ENCODE measurements around the gene ZNF473. TPM values are rescaled to one million over a fixed set of nuclear protein-coding genes. Genes with fewer than 3 reads are reported as not detected.
A peak's percentile ranks its signal among the peaks of the same experiment; 100 is the strongest.

Gene ZNF473
- total RNA-seq, result 11.5 TPM

- DNase-seq, result peak; percentile 90
These were observed at the start of gene ZNF473 for GRCh38 chr19:50025794-50026549. TSS of gene ZNF473 (plus strand) at chr19:50026005. CDS start at chr19:50031083, 5,078 bp downstream.

GRCh38 chr19:49976496-49976895, 49.3 kb upstream of the ZNF473 start:
- DNase-seq, result no peak

GRCh38 chr19:49977076-49977475, 48.7 kb upstream of the ZNF473 start:
- no peak for DNase-seq

GRCh38 chr19:49977881-49978280, 47.9 kb upstream of the ZNF473 start:
- DNase-seq, result no peak

- DNase-seq, result no peak
These were observed 47.5 kb upstream of the ZNF473 start for GRCh38 chr19:49978324-49978723.

- DNase-seq, result no peak
These were observed 43.9 kb upstream of the ZNF473 start for GRCh38 chr19:49981603-49982593.

- no peak for DNase-seq
These were observed 42.1 kb upstream of the ZNF473 start for GRCh38 chr19:49983645-49984229.

GRCh38 chr19:49984491-49984890, 41.3 kb upstream of the ZNF473 start:
- no peak for DNase-seq

- no peak for DNase-seq
These were observed 39.9 kb upstream of the ZNF473 start for GRCh38 chr19:49985871-49986270.

- DNase-seq, result no peak
These were observed 39.5 kb upstream of the ZNF473 start for GRCh38 chr19:49986354-49986753.

GRCh38 chr19:49987159-49987698, 38.6 kb upstream of the ZNF473 start:
- peak; percentile 17 for DNase-seq

GRCh38 chr19:49988007-49988406, 37.8 kb upstream of the ZNF473 start:
- DNase-seq, result no peak

- DNase-seq, result peak; percentile 28
These were observed 37.4 kb upstream of the ZNF473 start for GRCh38 chr19:49988433-49988832.

GRCh38 chr19:49997709-49998108, 28.1 kb upstream of the ZNF473 start:
- no peak for DNase-seq

GRCh38 chr19:49999371-50000010, 26.3 kb upstream of the ZNF473 start:
- DNase-seq, result no peak

GRCh38 chr19:50000038-50000840, 25.6 kb upstream of the ZNF473 start:
- DNase-seq, result no peak

GRCh38 chr19:50000841-50001557, 24.8 kb upstream of the ZNF473 start:
- no peak for DNase-seq

GRCh38 chr19:50001775-50002174, 24.0 kb upstream of the ZNF473 start:
- no peak for DNase-seq

- DNase-seq, result no peak
These were observed 23.3 kb upstream of the ZNF473 start for GRCh38 chr19:50002386-50002960.

- DNase-seq, result no peak
These were observed 22.5 kb upstream of the ZNF473 start for GRCh38 chr19:50003254-50003788.

All from occipital lobe (tissue), 2 donors.